H1 (cell line): ENCODE measurements around the gene SLC5A8. TPM values are rescaled to one million over a fixed set of nuclear protein-coding genes. Genes with fewer than 3 reads are reported as not detected.

ENCODE experiments used
- JUND ChIP-seq: IDR thresholded peaks from 2 replicates; pipeline ENCODE4 v1.6.1; 2011; ENCODE audit warnings: mild to moderate bottlenecking, improper control_type of control experiment, low read length
- RNF2 ChIP-seq: fragments of 200-900, 300-1000 bp; sonication (generic); IDR thresholded peaks from 2 replicates; pipeline ENCODE4 v1.7.1; 2016; ENCODE audit warnings: borderline replicate concordance, low read depth, mild to moderate bottlenecking, antibody characterized with exemption, low read length; ENCODE audit not compliant: poor library complexity, severe bottlenecking; ENCODE audit errors: missing control alignments
- SIN3A ChIP-seq, 2 experiments: IDR thresholded peaks in 1 of 2; conservative IDR thresholded peaks in 1 of 2; 2 replicates each; pipeline ENCODE4 v1.6.1; 2011 to 2012; ENCODE audit warnings: low read length in 2 of 2, improper control_type of control experiment in 1 of 2, low read depth in 1 of 2, mild to moderate bottlenecking in 1 of 2
- polyA plus RNA-seq, 7 experiments: library from polyadenylated mRNA; depleted of rRNA in 3 of 7; stranded (reverse) in 5 of 7; unstranded in 2 of 7; fragments of >200 nt in 5 of 7; fragments of 200-250 nt in 2 of 7; gene quantifications; 1 replicate in 5 of 7; 2 replicates in 1 of 7; 4 replicates in 1 of 7; pipeline versions ENCODE4 v1.2.1 to v1.2.3, GENCODE V29; 2011 to 2013; ENCODE audit warnings: missing spikeins in 2 of 7, mixed read lengths in 2 of 7
- total RNA-seq: library from RNA; stranded (reverse); fragmentation: NEBNext Ultra II Directional; extraction: Animal tissue kit (Norgen Biotek cat#: 25700); gene quantifications from 2 replicates; pipeline ENCODE4 v1.2.1, GENCODE V29; 2021

Gene SLC5A8
- total and polyA plus RNA-seq, 2 of the 8 experiments (the other 6 are each of a cell fraction or from before 2014, with no cell fraction given), result 0.11 to 0.21 TPM

DNA sequence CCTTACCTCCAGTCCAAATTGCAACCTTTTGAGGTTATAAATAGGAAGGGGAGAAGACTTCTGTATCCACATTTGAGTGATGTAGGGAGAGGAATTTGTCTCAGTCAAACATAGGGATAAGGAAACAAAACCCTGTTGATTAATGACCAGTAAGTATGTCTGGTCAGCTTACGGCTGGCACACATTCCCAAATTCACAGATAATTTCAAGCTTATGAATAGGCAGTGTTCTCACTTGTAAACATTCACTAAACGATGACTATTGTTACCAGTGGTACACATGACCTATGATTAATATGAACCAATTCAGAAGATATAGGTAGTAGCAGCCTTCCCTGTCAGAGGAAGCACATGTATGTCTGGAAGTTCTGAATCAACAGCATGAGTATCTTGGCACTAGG, 33.0 kb upstream of the SLC5A8 start (continued):
- TF ChIP-seq JUND (no peak), SIN3A (conservative IDR thresholded peaks at IDR 0.05 in 1 of 2, IDR thresholded peaks at IDR 0.05 in 1 of 2; ENCODE audit: low read depth in 1 of 2, low read length in 2 of 2) (no peak), RNF2 (no peak)
